GM21576 (cell line): ENCODE data around the gene DIS3L2.
"Not testable (repeated sequence)": the region's sequence is repeated elsewhere in the genome, so short reads cannot be mapped to it uniquely, and the experiment has no call there.

Experiments
- ATAC-seq: cut with Tn5 transposase; IDR thresholded peaks from one replicate; pipeline ENCODE4 v1.9.1; 2021; ENCODE audit warnings: mild to moderate bottlenecking, moderate library complexity; ENCODE audit not compliant: unreplicated experiment

The DIS3L2 gene

GRCh38 chr2:232381204-232382031 is 419.9 kb downstream of the DIS3L2 start:
- ATAC-seq: not testable (repeated sequence)

- ATAC-seq: no peak
Observed at GRCh38 chr2:232382331-232383225, 421.1 kb downstream of the DIS3L2 start.

DNA sequence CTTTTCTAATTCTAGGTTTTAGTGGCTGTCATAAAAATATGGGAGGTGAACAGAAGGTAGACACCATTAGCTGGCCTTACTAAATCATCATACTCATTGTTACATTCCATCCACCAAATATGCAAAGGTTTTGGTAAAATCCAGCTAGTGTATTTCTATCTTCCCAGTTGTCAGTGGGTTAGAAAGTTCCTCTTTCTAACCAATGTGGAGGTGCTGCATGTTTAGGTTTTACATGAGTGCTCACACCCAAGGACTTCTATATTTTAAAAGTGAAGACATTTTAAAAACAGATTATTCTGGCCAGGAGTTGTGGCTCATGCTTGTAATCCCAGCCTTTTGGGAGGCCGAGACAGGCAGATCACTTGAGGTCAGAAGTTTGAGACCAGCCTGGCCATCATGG is 423.0 kb downstream of the DIS3L2 start:
- ATAC-seq: no peak

DNA sequence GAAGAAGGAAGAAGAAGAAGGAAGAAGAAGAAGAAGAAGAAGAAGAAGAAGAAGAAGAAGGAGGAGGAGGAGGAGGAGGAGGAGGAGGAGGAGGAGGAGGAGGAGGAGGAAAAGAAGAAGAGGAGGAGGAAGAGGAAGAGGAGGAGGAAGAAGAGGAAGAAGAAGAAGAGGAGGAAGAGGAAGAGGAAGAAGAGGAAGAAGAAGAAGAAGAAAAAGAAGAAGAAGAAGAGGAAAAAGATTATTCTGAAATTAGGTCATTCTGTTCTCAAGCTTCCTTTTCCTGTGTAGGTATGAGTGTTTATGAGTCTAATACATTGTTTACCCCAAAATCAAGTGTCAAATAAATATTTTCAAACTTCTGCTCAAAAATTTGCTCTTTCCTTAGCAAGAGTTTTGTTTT is 423.5 kb downstream of the DIS3L2 start:
- not testable (repeated sequence) for ATAC-seq

DNA sequence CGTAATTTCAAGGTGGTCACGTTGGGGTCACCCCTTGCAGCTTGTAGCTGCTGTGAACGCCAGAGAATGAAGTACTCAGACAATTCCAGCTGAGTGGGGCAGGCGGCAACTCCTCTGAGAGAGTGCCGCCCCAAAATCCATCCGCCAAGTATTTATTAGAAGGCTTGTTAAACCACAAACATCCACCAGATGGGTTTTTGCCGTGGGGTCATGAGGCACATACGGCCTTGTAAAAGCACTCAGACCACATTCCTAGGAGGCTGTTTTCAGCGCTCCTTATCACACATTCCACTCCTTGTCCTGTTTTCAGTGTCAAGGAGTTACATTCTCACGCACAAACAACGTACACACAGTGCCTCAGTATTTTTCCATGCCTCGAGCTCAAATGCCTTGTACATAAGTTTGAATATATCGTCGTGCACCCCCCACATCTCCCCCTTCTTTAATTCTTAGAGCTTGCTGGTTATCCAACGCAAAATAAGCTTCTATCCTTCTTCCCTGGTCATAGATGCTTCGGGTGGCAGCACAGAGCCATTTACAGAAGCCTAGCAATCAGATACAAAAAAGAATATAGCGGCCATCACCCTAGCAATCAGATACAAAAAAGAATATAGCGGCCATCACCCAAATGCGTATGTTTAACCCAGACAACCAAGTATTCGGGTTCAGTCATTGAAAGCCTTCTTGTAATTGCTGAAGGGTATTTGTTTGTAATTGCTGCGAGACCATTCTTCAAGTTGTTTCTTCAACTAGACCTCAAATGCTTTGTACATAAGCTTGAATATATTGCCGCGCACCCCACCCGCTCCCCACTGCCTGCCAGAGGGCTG is 424.4 kb downstream of the DIS3L2 start:
- ATAC-seq: no peak

- no peak for ATAC-seq
Observed at GRCh38 chr2:232386490-232386739, 424.9 kb downstream of the DIS3L2 start.
